NCI-H2081 (cell line): ENCODE measurements around the gene MFAP2.

Experiments used
- DNase-seq, 2 experiments: peaks; one replicate each; lab custom pipeline; 2025; lab: John Stamatoyannopoulos, UW

MFAP2 gene

GRCh38 chr1:16980473-16981268 is at the start of gene MFAP2:
TSS of gene MFAP2 (minus strand) at chr1:16980620. CDS start at chr1:16978273, 2,347 bp downstream.
- no peak for DNase-seq

- no peak for DNase-seq
Measured at GRCh38 chr1:17030206-17030605, 49.8 kb upstream of the MFAP2 start.

- DNase-seq: no peak
Measured at GRCh38 chr1:17028662-17029188, 48.3 kb upstream of the MFAP2 start.

- no peak for DNase-seq
Measured at GRCh38 chr1:17027900-17028299, 47.5 kb upstream of the MFAP2 start.

GRCh38 chr1:17027403-17027802 is 47.0 kb upstream of the MFAP2 start:
- DNase-seq: no peak

GRCh38 chr1:17024721-17025120 is 44.3 kb upstream of the MFAP2 start:
- DNase-seq: no peak

GRCh38 chr1:17023573-17023972 is 43.2 kb upstream of the MFAP2 start:
- no peak for DNase-seq

GRCh38 chr1:17023102-17023501 is 42.7 kb upstream of the MFAP2 start:
- DNase-seq: no peak

- DNase-seq: no peak
Measured at GRCh38 chr1:17021896-17022295, 41.5 kb upstream of the MFAP2 start.

- no peak for DNase-seq
Measured at GRCh38 chr1:17020502-17020901, 40.1 kb upstream of the MFAP2 start.

GRCh38 chr1:17018849-17019248 is 38.4 kb upstream of the MFAP2 start:
- DNase-seq: no peak

- DNase-seq: no peak
Measured at GRCh38 chr1:17017435-17017834, 37.0 kb upstream of the MFAP2 start.

GRCh38 chr1:17016317-17016661 is 35.9 kb upstream of the MFAP2 start:
- DNase-seq: no peak

GRCh38 chr1:17014671-17015567 is 34.5 kb upstream of the MFAP2 start:
- no peak for DNase-seq

- no peak for DNase-seq
Measured at GRCh38 chr1:17013491-17014320, 33.3 kb upstream of the MFAP2 start.

GRCh38 chr1:17012775-17013490 is 32.5 kb upstream of the MFAP2 start:
- no peak for DNase-seq

GRCh38 chr1:17011439-17012307 is 31.3 kb upstream of the MFAP2 start, which contains the start of gene ATP13A2:
TSS of gene ATP13A2 (minus strand) at chr1:17011928. CDS start at chr1:17011738, 190 bp downstream.
- peak; percentile 89 to 91 for DNase-seq

- DNase-seq: no peak
Measured at GRCh38 chr1:17011092-17011438, 30.6 kb upstream of the MFAP2 start.

- no peak for DNase-seq
Measured at GRCh38 chr1:17009706-17010105, 29.3 kb upstream of the MFAP2 start.

GRCh38 chr1:17008208-17008855 is 27.9 kb upstream of the MFAP2 start:
- no peak for DNase-seq
